22Rv1 (cell line): ENCODE results near the gene NUP93.
"Not testable (repeated sequence)": the region's sequence is repeated elsewhere in the genome, so short reads cannot be mapped to it uniquely, and the experiment has no call there.

Experiments
- H3K27ac ChIP-seq: fragments of 450-650 bp; 2 replicates; pipeline ENCODE4 v1.5.1; 2017
- CTCF ChIP-seq: fragments of 450-650 bp; IDR thresholded peaks from 2 replicates; pipeline ENCODE4 v1.5.1; 2017; ENCODE audit warnings: mild to moderate bottlenecking
- ZFX ChIP-seq: fragments of 450-650 bp; IDR thresholded peaks from 2 replicates; pipeline ENCODE4 v1.6.1; 2017; ENCODE audit warnings: antibody characterized with exemption, borderline replicate concordance

NUP93 gene

GRCh38 chr16:56810954-56811353, 81.0 kb downstream of the NUP93 start:
- TF ChIP-seq CTCF (no peak), ZFX (no peak)
- H3K27ac ChIP-seq = no peak overlapping the region

GRCh38 chr16:56811602-56812001, 81.7 kb downstream of the NUP93 start:
- not testable (repeated sequence) for H3K27ac ChIP-seq

DNA sequence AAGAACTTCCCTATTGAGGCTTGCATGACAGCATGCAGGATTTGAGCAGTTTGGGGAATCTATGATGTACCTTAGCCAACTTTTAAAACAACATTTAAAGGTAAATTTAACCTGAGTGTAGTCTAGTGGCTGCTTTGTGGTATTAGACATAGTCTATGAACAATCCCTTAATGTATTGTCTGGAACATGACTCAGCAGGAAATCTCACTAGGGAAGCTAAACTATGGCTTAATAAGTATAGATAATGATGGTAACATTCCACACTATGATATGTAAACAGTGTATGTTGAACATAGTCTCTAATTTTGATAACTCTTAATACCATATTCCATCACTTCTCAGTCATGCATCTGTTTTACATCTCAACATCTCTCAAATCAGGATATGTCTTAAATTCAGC, 83.0 kb downstream of the NUP93 start:
- TF ChIP-seq ZFX = no peak
- TF ChIP-seq CTCF = no peak
- H3K27ac ChIP-seq = no peak overlapping the region

GRCh38 chr16:56814537-56815432, 84.9 kb downstream of the NUP93 start:
- TF ChIP-seq ZFX (no peak), CTCF (no peak)
- H3K27ac ChIP-seq = no peak overlapping the region

DNA sequence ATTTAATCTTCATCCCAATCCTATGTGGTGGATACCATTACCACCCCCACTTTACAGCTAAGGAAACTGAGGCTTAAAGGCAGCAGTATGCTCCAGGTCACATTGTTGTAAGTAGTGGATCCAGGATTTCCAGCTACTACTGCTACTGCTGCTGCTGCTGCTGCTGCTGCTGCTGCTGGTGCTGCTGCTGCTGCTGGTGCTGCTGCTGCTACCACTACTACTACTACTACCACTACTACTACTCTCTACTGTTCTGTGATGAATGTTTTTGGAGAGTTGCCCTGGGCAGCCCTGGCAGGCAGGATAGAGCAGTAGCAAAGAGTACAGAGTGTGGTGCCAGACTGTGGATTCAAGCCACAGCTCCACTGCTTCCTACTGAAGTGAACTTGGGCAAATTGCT, 85.8 kb downstream of the NUP93 start:
- no peak overlapping the region for H3K27ac ChIP-seq
- TF ChIP-seq CTCF = no peak

DNA sequence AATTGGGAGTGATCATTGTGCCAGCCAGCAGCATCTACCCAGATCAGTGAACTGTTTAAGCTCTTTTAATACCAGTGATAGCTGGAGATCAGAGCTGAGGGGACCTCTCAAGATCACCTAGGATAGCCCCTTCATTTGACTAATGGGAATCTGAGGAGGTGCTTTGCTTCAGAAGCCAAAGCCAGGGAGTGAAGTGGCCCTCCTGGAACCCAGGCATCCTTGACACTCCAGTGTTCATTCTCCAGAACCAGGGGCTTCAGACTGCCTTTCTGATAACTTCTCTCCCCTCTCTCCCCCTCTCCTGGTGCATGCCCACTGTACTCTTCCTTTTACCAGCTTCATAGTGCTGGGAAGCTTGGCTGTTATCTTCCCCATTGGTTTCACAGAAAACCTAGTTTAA, 87.1 kb downstream of the NUP93 start:
- no peak for TF ChIP-seq ZFX
- no peak for TF ChIP-seq CTCF
- H3K27ac ChIP-seq = no peak overlapping the region

GRCh38 chr16:56817938-56818337, 88.0 kb downstream of the NUP93 start:
- H3K27ac ChIP-seq = no peak overlapping the region
- TF ChIP-seq CTCF (no peak), ZFX (no peak)
